GM20431 (cell line): ENCODE measurements around the gene PPP5C.
"Not testable (repeated sequence)": the region's sequence is repeated elsewhere in the genome, so short reads cannot be mapped to it uniquely, and the experiment has no call there.

Experiments
- in situ Hi-C: fragments of 300-500 bp; cut with MseI, MboI; formaldehyde crosslinking; loops from one replicate; pipeline ENCODE4 v1.15.0; 2020; ENCODE audit warnings: low sequenced_read_pairs; ENCODE audit not compliant: unreplicated experiment

Gene PPP5C

GRCh38 chr19:46346821-46347571, at the start of gene PPP5C:
TSS of gene PPP5C (plus strand) at chr19:46347087. CDS start at chr19:46347097, 10 bp downstream.
- in situ Hi-C loops: no loop called here

GRCh38 chr19:46297700-46298478, 49.0 kb upstream of the PPP5C start:
- in situ Hi-C loops: loop anchor here (25.0 kb wide), 1 partner anchor 189 kb away; the partner anchor contains the start of gene PNMA8B

DNA sequence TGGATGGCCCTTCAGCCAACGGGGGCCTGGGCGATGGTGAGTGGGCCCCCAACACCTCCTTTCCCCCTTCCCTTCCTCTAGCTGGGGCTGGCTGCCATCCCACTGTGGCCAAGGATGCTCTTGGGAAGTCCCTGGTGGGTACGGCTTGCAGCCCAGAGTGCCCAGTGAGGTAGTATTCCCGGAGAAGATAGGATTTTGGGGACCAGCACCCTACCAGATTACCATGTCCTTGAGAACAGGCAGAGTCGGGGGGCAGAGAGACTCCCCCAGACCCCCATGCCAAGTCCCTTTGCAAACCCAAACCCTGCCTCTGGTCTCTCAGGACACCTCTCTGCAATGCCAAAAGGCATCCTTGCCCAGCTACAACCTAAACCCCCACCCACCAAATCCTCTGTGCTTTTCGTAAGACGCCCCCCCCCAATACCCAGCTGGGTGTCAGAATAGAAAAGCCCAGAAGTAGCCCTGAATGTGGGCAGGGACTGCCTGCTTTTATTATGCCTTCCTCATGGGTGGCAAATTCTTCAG, 48.3 kb upstream of the PPP5C start:
- in situ Hi-C loops: loop anchor here (25.0 kb wide), 1 partner anchor 189 kb away; the partner anchor contains the start of gene PNMA8B

DNA sequence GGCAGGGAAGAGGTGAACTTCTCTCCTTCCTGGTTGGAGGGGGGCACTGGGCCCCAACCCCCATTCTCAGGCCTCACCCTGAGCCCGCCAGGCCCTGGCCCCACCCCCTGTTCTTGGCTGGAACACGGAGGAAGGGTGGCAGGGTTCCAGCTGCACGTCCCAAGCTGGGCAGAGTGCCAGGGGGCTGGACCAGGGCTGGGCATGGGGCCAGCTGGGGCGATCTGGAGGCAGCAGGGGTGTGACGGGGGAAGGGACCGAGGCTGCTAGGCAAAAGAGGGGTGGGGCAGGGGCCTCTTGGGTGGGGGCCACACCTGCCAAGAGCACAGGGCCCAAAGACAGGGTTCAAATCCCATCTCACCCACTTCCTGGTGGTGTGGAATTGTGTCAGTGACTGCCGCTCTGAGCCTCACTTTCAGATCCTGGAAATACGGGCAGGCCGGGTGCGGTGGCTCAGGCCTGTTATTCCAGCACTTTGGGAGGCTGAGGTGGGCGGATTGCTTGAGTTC, 47.8 kb upstream of the PPP5C start:
- in situ Hi-C loops: loop anchor here (25.0 kb wide), 1 partner anchor 188 kb away; the partner anchor contains the start of gene PNMA8B

DNA sequence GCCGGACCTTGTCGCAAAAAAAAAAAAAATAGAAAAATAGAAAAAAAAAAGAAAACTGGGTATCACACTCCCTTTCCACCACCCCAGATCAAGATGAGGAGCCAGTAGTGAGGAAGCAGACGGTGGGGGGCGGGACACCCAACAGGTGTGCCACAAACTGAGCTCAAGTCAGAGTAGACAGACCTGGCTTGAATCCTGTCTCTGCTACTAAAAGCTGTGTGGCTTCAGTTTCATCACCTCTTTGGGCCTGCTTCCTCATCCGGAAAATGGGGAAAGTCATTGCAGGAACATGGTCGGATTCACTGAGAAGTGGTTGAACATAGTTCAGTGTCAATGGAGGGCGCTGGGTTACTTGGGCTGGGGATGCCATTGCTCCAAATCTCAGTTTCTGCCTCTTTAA, 47.2 kb upstream of the PPP5C start:
- in situ Hi-C loops: loop anchor here (25.0 kb wide), 1 partner anchor 188 kb away; the partner anchor contains the start of gene PNMA8B

DNA sequence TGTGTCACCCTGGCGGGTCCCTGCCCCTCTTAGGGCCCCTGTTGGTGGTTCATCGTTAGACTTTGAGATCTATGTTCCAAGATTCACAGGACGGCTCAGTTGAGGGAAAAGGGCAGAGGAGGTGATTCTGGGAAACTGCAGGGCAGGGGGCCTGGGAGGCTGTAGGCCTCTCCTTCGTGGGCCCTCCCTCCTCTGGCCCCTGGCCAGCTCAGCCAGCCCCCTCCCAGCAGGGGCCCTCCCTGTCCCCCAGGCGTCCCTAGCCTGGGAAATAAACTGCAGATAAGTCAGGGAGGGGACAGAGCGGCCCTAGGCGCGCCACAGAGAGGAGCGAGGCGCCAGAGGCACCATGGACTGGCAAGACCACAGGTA, 43.6 kb upstream of the PPP5C start:
- in situ Hi-C loops: no loop called here

GRCh38 chr19:46303691-46304397, 43.0 kb upstream of the PPP5C start:
- in situ Hi-C loops: no loop called here

GRCh38 chr19:46306501-46306900, 40.4 kb upstream of the PPP5C start:
- in situ Hi-C loops: no loop called here

DNA sequence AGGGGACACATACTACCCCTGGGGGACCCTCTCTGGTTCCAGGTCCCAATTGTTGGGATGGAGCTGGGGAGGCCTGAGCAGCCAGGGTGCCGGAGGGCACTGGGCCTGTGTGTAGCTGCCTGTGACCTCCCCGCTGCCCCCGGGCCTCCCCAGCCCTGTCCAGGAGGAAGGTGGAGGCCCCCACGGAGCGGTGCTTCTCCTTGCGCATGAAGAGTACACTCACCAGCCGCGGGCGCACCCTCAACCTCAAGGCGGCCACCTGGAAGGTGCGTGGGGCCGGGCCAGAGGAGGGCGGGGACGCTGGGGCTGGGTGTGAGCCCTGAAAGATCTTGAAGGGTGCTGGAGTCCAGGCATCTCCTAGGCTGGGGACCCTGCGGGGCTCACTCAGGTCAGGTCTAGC, 38.4 kb upstream of the PPP5C start:
- in situ Hi-C loops: no loop called here

DNA sequence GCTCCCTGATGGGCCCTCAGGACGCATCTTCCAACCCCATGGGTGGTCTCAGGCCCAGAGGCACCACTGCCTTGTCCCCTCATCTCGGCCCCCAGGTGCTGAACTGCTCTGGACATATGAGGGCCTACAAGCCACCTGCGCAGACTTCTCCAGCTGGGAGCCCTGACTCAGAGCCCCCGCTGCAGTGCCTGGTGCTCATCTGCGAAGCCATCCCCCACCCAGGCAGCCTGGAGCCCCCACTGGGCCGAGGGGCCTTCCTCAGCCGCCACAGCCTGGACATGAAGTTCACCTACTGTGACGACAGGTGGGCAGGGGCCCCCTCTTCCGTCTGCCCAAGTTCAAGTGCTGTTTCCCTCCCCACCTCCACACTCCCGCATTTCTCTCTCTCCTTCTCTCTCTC, 37.8 kb upstream of the PPP5C start:
- in situ Hi-C loops: no loop called here

DNA sequence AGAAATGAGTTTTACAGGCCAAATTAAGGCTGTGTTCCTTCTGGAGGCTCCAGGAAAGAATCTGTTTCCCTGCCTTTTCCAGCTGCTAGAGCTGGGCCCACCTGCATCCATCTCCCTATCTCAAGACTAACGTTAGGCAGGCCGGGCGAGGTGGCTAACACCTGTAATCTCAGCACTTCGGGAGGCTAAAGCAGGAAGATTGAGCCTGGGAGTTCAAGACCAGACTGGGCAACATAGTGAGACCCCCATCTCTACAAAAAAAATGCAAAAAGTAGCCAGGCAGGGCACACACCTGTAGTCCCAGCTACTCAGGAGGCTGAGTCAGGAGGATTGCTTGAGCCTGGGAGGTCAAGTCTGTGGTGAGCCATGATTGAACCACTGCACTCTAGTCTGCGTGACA, 35.4 kb upstream of the PPP5C start:
- in situ Hi-C loops: no loop called here

DNA sequence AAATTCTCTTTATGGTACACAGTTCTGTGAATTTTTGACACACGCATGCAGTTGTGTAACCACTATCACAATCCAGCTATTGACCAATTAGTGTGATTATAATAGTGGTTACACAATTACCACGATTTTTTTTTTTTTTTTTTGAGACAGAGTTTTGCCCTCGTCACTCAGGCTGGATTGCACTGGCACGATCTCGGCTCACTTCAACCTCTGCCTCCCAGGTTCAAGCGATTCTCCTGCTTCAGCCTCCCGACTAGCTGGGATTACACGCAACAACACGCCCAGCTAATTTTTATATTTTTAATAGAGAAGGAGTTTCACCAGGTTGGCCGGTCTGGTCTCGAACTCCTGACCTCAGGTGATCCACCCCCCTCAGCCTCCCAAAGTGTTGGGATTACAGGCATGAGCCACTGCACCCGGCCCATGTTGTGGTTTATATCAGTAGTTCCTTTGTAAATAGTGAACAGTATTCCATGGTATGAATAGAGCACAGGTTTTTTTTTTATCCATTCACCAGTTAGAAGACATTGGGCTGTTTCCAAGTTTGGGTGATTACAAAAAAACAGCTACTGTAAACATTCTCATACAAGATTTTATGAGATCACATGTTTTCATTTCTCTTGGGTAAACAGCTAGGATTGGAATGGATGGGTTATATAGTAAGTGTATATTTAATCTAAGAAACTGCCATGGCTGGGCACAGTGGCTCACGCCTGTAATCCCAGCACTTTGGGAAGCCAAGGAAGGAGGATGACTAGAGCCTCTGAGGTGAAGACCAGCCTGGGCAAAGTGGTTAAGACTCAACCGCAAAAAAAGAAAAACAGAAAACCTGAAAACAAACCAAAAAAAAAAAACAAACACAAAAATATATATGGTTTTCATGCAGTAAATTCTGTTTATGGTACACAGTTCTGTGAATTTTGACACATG, 33.1 kb upstream of the PPP5C start:
- in situ Hi-C loops: not testable (repeated sequence)

- in situ Hi-C loops: no loop called here
Observed at GRCh38 chr19:46317339-46317738, 29.5 kb upstream of the PPP5C start.

GRCh38 chr19:46319613-46320012, 27.3 kb upstream of the PPP5C start:
- in situ Hi-C loops: no loop called here

- in situ Hi-C loops: no loop called here
Observed at GRCh38 chr19:46320559-46320958, 26.3 kb upstream of the PPP5C start.

DNA sequence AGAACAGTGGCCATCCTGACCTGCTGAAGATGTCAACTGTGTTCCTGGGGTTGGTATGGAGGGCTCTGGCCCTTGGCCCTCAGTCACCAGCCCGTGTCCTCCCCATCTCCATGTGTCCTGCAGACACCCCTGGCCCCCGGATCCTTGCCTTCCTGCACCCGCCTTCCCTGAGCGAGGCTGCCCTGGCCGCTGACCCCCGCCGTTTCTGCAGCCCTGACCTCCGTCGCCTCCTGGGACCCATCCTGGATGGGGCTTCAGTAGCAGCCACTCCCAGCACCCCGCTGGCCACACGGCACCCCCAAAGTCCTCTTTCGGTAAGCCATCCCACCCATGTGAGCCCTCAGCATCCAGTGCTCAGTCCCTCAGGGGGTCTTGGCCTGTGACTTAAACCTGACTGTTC, 25.2 kb upstream of the PPP5C start:
- in situ Hi-C loops: no loop called here

DNA sequence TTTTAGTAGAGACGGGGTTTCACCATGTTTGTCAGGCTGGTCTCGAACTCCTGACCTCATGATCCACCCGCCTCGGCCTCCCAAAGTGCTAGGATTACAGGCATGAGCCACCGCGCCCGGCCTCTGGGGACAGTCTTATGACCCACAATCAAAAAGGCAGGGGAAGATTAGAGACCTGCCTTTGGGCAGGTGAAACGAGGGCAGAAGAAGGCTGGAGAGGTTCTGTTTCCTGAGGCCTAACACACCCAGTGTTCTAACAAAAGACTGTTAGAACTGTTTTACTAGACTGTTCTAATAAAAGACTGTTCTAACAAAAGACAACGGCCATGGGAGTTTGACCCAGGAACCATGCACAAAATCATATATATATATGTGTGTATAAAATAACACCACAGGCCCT, 23.7 kb upstream of the PPP5C start:
- in situ Hi-C loops: not testable (repeated sequence)

GRCh38 chr19:46324277-46324676, 22.6 kb upstream of the PPP5C start:
- in situ Hi-C loops: no loop called here

GRCh38 chr19:46326608-46327007, 20.3 kb upstream of the PPP5C start:
- in situ Hi-C loops: no loop called here
